Adrenal gland (tissue), 12 donors: ENCODE measurements around the gene ATR. TPM values are rescaled to one million over a fixed set of nuclear protein-coding genes. Genes with fewer than 3 reads are reported as not detected.

ENCODE experiments used
- DNase-seq, 7 donors: peaks; one replicate each; pipeline ENCODE4 v3.0.0-alpha.2; 2019 to 2020
- H3K27ac ChIP-seq, 5 donors: fragments of 200-600 bp; sonication (generic) in 4 of 5; 1 replicate in 3 of 5; 2 replicates in 2 of 5; pipeline versions ENCODE4 v1.5.1 to v1.8.0; 2016 to 2020; ENCODE audit warnings: mild to moderate bottlenecking in 1 of 5
- H3K27me3 ChIP-seq: fragments of 200-600 bp; 2 replicates; pipeline ENCODE4 v1.8.0; 2021
- H3K36me3 ChIP-seq, 2 donors: fragments of 200-600 bp; replicated peaks in 1 of 2; 1 replicate in 1 of 2; 2 replicates in 1 of 2; pipeline versions ENCODE4 v1.5.1 to v1.8.0; 2018 to 2022
- H3K4me1 ChIP-seq, 2 donors: fragments of 200-600 bp; replicated peaks in 1 of 2; 1 replicate in 1 of 2; 2 replicates in 1 of 2; pipeline versions ENCODE4 v1.5.1 to v1.8.0; 2018 to 2021
- H3K4me3 ChIP-seq, 4 donors: fragments of 200-600 bp; sonication (generic) in 3 of 4; one replicate each; pipeline ENCODE4 v1.5.1; 2016 to 2018
- H3K9me3 ChIP-seq, 3 donors: fragments of 200-600 bp; sonication (generic) in 1 of 3; replicated peaks in 1 of 3; 1 replicate in 2 of 3; 2 replicates in 1 of 3; pipeline versions ENCODE4 v1.5.1 to v1.8.0; 2016 to 2021
- POLR2A ChIP-seq, 2 donors: fragments of 450-650 bp; IDR thresholded peaks; one replicate each; pipeline ENCODE4 v1.6.1; 2017; ENCODE audit warnings: antibody characterized with exemption in 2 of 2, mild to moderate bottlenecking in 2 of 2, moderate library complexity in 1 of 2
- WGBS, 4 donors: extraction: QIAGEN DNeasy Blood & Tissue Kit in 2 of 4; methylation state at CpG; one replicate each; pipeline versions ENCODE4 v1.1.5 to v1.1.7; 2013 to 2017; 5-methylcytosine and 5-hydroxymethylcytosine counted together
- intact Hi-C, 2 donors: fragments of 100-400 bp; cut with DNase I; formaldehyde crosslinking; loops; one replicate each; pipeline versions ENCODE4 v1.14.1 to v1.15.0; 2022 to 2023
- polyA plus RNA-seq, 3 donors: library from polyadenylated mRNA; stranded (reverse); fragments of 200-250 nt in 2 of 3; fragments of 350-450 nt in 1 of 3; fragmentation: Illumina TruSeq in 1 of 3; extraction: RNeasy Lipid Tissue Mini Kit (QIAGEN cat#74804) in 1 of 3; gene quantifications; one replicate each; pipeline ENCODE4 v1.2.3, GENCODE V29; 2013 to 2014
- total RNA-seq, 9 donors: library from RNA; depleted of rRNA in 4 of 9; stranded (reverse); fragments of >200 nt in 4 of 9; fragments of 120-200 nt in 1 of 9; fragmentation: NEBNext Ultra II Directional in 1 of 9; extraction: Animal tissue kit (Norgen Biotek cat#: 25700) in 1 of 9; gene quantifications; one replicate each; pipeline versions ENCODE4 v1.1.0 to v1.2.4, GENCODE V29; 2013 to 2023
- TF ChIP-seq, protein P1 (sequence below), 6 experiments: fragments of 450-650 bp in 4 of 6; fragments of 200-600 bp in 2 of 6; sonication (generic) in 1 of 6; IDR thresholded peaks; 1 replicate in 5 of 6; 2 replicates in 1 of 6; pipeline versions ENCODE4 v1.5.1 to v1.8.0; 2016 to 2021; ENCODE audit warnings: antibody characterized with exemption in 6 of 6, mild to moderate bottlenecking in 2 of 6, moderate library complexity in 1 of 6
- donor health status: healthy with polysubstance abuse.
- donor health status: Bipolar disorder and iron deficiency.
- donor health status: DM: yes; HTN: yes; CAD: no.
- donor health status: DM: no; HTN: no; CAD: no.
- donor health status: DM: no; HTN: no; CAD: no.
- donor health status: DM: yes; HTN: yes; CAD: no.

The ATR gene
- total and polyA plus RNA-seq, 12 donors, result 34.7 to 131 (median 53.3) TPM

DNA sequence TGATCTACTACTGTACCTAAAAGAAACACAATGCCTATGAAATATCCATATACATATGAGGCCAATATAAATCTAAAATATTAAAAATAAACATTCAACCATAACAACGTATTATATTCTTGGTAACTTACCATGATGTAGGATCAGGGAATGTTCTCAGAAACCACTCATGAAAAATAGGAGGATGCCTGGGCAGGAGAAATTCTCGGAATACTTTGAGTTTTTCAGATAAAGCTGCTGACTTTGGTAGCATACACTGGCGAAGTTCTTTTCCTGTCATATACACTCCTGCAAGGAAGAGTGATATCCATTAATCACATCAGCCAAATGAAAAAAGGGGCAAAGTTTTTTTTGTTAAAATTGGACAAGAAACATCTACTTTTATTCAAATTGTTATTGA is 119.4 kb downstream of the ATR start:
- Histone ChIP-seq H3K27ac (no peak overlapping the region), H3K36me3 (peaks cover 0 to 11% of the 10 kb centered on the region in 2 donors), H3K4me1 (no peaks in the 10 kb centered on the region), H3K4me3 (no peak overlapping the region), H3K27me3 (no peaks in the 10 kb centered on the region), H3K9me3 (no peaks in the 10 kb centered on the region)
- whole genome bisulfite sequencing, 4 donors, result 72 to 95% (median 93%) methylated on average over 3 of the region's 3 CpGs
- TF ChIP-seq, protein P1, sequence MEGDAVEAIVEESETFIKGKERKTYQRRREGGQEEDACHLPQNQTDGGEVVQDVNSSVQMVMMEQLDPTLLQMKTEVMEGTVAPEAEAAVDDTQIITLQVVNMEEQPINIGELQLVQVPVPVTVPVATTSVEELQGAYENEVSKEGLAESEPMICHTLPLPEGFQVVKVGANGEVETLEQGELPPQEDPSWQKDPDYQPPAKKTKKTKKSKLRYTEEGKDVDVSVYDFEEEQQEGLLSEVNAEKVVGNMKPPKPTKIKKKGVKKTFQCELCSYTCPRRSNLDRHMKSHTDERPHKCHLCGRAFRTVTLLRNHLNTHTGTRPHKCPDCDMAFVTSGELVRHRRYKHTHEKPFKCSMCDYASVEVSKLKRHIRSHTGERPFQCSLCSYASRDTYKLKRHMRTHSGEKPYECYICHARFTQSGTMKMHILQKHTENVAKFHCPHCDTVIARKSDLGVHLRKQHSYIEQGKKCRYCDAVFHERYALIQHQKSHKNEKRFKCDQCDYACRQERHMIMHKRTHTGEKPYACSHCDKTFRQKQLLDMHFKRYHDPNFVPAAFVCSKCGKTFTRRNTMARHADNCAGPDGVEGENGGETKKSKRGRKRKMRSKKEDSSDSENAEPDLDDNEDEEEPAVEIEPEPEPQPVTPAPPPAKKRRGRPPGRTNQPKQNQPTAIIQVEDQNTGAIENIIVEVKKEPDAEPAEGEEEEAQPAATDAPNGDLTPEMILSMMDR (IDR thresholded peaks at IDR 0.05), result no peak
- TF ChIP-seq POLR2A (IDR thresholded peaks at IDR 0.05), result no peak
- DNase-seq, result no peak
- intact Hi-C loops, result no loop called here

DNA sequence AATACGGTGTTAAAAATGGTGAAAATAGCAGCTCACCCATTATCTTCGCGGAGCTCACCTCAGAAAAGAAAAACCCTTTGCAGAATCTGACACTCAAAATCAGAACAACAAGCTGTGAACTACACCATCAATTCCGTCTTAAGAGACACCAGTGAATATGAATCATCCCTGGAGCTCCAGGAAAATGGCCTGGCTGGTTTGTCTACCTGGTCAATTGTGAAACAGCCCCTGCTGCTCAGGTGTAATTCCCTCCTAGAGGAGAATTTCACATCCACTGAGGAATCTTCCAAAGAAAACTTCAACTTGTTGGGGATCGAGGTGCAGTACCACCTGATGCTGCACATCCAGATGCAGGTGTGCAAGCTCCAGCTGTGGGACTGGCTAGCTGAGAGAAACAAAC is 127.7 kb downstream of the ATR start:
- H3K4me1 ChIP-seq, result peaks cover 0 to 12% of the 10 kb centered on the region in 2 donors
- H3K27me3 ChIP-seq, result no peaks in the 10 kb centered on the region
- H3K27ac ChIP-seq, result no peak overlapping the region
- TF ChIP-seq, protein P1 (IDR thresholded peaks at IDR 0.05), result no peak
- TF ChIP-seq POLR2A (IDR thresholded peaks at IDR 0.05), result no peak
- no peaks in the 10 kb centered on the region for H3K9me3 ChIP-seq
- DNase-seq, result no peak
- peaks cover 0 to 34% of the 10 kb centered on the region in 2 donors for H3K36me3 ChIP-seq
- WGBS, 4 donors, result 92 to 97% (median 95%) methylated on average over 5 of the region's 5 CpGs
- intact Hi-C loops, result no loop called here
- no peak overlapping the region for H3K4me3 ChIP-seq

DNA sequence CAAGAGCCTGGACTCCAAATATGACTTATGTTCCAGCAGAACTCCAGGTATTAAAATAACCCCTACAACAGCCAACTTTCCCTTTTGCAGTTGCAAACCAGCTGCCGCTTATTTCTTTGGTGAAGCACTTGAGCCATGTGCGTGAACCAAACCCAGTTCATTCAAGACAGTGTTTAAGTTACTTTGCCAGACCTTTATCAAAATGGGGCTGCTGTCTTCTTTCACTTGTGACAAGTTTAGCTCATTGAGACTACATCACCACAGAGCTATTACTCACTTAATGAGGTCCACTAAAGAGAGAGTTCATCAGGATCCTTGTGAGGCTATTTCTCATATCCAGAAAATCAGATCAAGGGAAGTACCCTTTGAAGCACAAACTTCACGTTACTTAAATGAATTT is 128.3 kb downstream of the ATR start:
- no peak for DNase-seq
- Histone ChIP-seq H3K36me3 (peaks cover 0 to 34% of the 10 kb centered on the region in 2 donors), H3K27ac (no peak overlapping the region), H3K27me3 (no peaks in the 10 kb centered on the region), H3K4me3 (no peak overlapping the region), H3K4me1 (peaks cover 0 to 19% of the 10 kb centered on the region in 2 donors), H3K9me3 (no peaks in the 10 kb centered on the region)
- intact Hi-C loops, result no loop called here
- WGBS, 4 donors, result 95 to 100% (median 97%) methylated on average over 3 of the region's 3 CpGs
- TF ChIP-seq, protein P1 (IDR thresholded peaks at IDR 0.05), result no peak
- no peak for TF ChIP-seq POLR2A (IDR thresholded peaks at IDR 0.05)

DNA sequence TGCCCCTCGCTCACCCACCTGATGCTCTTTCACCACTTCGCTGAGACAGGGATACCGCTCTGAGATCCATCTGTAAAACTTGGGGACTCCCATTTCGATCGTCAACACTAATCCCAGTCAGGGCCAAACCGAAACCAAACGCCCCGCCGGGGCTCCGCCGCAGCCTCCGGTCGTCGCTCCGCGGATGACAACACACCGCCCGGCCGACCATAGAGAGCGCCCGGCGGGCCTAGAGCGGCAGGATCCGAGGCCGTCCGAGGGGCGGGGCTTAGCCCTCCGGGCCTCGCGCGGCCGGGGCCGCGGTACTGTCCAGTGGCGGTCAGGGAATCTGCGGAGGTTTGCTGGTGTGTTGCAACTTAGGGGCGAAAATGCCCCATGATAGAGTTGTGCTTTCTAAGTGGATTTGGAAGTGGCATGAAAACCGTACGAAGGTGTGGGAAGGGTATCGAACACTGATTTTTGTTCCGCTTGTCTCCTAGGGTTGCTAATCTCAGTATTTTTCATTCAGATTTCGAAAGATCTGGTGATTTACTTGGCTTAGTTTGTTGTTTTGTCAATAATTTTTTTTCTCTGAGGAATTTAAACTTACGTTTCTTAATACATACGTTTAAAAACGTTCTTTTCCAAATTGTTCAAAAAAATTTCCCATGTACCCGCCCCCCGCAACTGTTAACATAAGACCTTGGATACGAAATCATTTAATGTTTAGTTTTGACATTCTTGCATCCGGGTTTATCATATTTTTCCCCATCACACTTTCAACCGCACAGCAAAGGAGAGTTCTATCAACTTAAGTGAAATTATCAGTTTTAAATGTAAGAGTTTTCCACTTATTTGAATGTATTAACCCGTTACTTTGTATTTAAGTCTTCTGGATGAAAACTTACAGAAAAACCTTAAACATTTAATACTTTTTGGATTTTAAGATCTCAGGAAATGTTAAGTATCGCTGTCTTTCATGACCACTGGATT is 130.4 kb downstream of the ATR start, which contains the start of gene XRN1:
TSS of gene XRN1 (minus strand) at position 186 of the 972 bp plus-strand sequence. CDS start at position 93, 93 bp downstream.
- Histone ChIP-seq H3K4me3 (peak within 1 kb of the TSS; percentile 22 to 97 (median 78)), H3K27ac (peak within 1 kb of the TSS; percentile 96 to 100 (median 98)), H3K36me3 (peaks cover 0 to 33% of the 10 kb centered on the region in 2 donors), H3K27me3 (no peaks in the 10 kb centered on the region), H3K4me1 (peaks cover 5 to 31% of the 10 kb centered on the region in 2 donors), H3K9me3 (no peaks in the 10 kb centered on the region)
- WGBS, 4 donors, result 5 to 15% (median 7%) methylated on average over 18 to 52 of the region's 52 CpGs
- intact Hi-C loops, result no loop called here
- TF ChIP-seq, protein P1 (IDR thresholded peaks at IDR 0.05), result no peak
- peak; percentile 55 to 91 for TF ChIP-seq POLR2A (IDR thresholded peaks at IDR 0.05)
- DNase-seq, result peak; percentile 95 to 97 (median 96)
